GM21825 (cell line): ENCODE data around the gene SDK2.

Experiments used
- ATAC-seq: cut with Tn5 transposase; IDR thresholded peaks from one replicate; pipeline ENCODE4 v1.9.1; 2021; ENCODE audit warnings: mild to moderate bottlenecking, moderate library complexity; ENCODE audit not compliant: unreplicated experiment

SDK2 gene

GRCh38 chr17:73378974-73379470, 265.2 kb downstream of the SDK2 start:
- no peak for ATAC-seq

DNA sequence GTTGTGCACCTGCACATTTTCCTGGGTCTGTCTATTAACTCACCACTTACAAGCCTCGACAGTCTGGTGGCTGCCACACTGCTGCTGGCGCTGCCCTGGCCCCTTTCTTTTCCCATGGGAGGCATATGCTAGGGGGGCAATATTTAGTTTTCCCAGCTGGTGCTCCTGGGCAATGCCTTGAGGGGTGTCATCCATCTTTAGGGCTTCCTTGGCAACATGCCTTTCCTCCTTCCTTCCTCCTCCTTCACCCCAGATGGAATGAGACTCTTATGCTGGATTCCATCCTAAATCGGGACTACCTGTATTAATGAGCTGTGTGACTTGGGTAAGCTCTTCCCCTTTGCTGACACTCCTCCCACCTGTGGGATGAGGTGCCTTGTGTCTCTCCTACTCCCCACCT, 267.6 kb downstream of the SDK2 start:
- ATAC-seq, result no peak

DNA sequence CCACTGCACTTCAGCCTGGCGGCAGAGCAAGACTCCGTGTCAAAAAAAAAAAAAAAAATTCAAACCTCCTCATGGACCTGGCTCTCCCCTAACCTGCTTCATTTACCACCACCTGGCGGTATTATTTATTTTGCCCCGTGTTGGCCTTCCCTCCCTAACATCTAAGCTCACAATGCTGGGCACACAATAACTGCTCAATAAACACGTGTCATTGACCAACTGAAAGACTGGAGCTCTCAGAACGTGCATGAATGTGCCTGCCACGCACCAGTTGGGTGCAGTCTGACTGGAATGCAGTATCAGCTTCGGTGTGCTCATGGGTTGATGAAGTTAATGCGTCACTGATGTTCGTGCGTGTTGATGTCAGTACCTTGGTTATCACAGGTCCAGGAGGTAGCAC, 268.1 kb downstream of the SDK2 start:
- ATAC-seq, result no peak

- no peak for ATAC-seq
These were observed 272.4 kb downstream of the SDK2 start for GRCh38 chr17:73371836-73372235.

GRCh38 chr17:73371285-73371684, 273.0 kb downstream of the SDK2 start:
- ATAC-seq, result no peak

DNA sequence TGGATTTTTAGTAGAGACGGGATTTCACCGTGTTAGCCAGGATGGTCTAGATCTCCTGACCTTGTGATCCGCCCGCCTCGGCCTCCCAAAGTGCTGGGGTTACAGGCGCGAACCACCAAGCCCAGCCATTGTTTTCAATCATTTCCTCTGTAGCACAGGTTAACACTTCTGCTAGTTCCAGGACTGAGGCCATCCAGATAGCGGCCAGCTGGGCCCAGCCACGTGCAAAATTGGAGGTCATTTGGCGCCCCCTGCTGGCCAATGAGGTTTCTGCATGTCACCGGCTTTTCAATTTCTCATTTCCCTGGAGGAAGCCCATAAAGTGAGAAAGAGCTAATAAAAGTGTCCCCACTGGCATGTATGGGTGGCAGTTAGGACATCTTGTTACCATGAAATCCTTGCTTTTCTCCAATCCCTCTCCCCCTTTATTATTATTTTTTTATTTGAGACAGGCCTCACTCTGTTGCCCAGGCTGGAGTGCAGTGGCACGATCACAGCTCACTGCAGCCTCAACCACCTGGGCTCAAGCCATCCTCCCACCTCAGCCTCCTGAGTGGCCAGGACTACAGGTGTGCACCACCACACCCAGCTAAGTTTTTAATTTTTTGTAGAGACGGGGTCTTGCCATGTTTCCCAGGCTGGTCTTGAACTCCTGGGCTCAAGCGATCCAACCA, 274.3 kb downstream of the SDK2 start:
- peak; percentile 55 for ATAC-seq

- no peak for ATAC-seq
These were observed 275.1 kb downstream of the SDK2 start for GRCh38 chr17:73369111-73369521.

- ATAC-seq, result no peak
These were observed 276.1 kb downstream of the SDK2 start for GRCh38 chr17:73368085-73368631.

- ATAC-seq, result no peak
These were observed 278.2 kb downstream of the SDK2 start for GRCh38 chr17:73365906-73366623.

GRCh38 chr17:73365301-73365874, 278.9 kb downstream of the SDK2 start:
- ATAC-seq, result no peak

- ATAC-seq, result no peak
These were observed 280.1 kb downstream of the SDK2 start for GRCh38 chr17:73364155-73364522.

DNA sequence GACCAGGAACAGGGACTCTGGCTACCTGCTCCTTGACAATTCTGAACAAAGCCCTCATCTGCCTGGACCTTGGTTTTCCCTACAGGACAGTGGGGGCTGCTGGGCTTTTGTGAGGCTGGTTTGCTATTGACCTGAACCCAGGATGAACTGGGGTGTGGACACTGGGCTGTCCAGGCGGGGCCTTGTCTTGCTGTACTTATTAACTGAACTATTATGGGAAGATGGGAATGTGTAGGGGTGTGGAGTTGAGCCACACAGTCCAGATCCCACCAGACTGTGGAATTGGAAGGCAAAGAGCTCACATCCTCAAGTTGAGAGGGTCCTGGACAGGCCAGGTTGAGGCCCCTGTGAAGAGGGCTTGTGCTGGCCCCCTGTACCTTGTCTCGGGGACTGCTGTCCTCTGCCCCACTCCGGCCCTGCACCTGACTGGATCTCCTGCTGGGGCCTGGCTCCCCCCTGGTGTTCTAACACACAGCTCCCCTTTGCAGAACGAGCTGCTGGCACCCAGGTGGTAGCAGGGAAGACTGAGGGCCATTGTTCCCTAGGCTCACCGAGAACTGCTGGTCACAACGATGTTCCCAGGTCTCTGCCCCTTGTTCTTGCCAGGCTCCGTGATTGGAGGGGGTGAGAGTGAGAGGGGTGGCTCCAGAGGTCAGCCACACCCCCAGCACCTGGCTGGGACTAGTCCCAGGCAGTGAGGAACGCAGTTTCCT, 280.6 kb downstream of the SDK2 start:
- ATAC-seq, result no peak

GRCh38 chr17:73362697-73363096, 281.5 kb downstream of the SDK2 start:
- no peak for ATAC-seq

GRCh38 chr17:73360961-73361761, 283.1 kb downstream of the SDK2 start:
- no peak for ATAC-seq

DNA sequence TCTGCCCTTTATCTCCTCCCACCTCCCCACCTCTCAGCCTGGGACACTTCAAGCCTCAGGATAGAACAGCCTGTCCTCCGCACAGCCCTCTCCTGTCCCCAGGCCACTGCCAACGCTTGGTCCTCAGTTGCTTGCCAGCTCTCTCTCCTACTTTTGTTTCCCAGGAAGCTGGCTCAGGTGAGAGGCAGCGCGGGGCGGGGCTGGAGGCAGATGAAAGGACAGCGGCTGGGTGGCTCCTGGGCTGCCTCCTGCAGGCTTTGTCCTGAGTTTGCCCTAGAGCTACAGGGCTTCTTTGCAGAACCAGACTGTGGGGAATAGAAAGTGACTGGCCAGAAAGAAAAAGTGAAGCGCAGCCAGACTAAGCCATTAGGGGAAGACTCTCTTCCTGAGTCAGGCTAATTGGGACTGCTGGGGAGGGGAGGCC, 284.2 kb downstream of the SDK2 start:
- no peak for ATAC-seq

GRCh38 chr17:73359352-73359751, 284.9 kb downstream of the SDK2 start:
- ATAC-seq, result no peak

DNA sequence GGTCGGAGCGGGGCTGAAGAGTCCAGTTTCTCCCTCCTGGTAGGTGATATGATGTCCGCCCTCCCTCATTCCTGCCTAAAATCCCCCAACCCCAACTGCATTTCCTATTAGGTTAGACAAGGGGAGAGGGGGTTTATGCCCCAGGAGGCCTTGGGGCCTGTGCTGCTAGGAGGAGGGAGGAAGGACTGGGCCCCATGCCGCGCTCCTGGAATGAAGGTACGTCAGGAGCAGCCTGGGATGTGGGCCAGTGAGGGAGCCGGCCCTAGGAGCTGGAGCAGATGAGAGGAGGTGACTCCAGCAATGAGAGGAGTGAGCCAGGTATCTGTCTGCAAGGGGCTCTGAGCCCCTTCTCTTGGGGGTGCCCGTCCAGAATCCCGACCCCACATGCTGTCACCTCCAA, 285.6 kb downstream of the SDK2 start:
- no peak for ATAC-seq

- ATAC-seq, result no peak
These were observed 286.3 kb downstream of the SDK2 start for GRCh38 chr17:73357981-73358380.

DNA sequence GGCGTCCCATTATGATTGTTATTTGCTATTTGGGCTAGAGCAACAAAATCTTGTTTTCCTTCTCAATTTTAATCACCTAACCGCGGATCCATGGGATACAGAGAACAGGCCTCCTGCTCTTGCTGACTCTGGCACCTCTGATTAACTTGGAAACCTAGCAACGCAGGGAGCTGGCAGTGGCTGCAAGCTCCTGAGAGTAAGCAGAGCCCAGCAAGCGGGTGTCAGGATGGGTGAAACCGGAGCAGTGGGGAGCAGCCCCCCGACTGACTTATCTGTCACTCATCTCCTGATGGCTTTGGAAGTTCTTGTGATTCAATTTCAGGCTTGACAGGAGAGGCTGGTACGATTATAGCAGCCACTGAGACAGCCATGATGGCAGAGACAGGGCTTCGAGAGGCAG, 286.9 kb downstream of the SDK2 start:
- no peak for ATAC-seq

- ATAC-seq, result no peak
These were observed 287.6 kb downstream of the SDK2 start for GRCh38 chr17:73356561-73357170.
